ENCODE results near the gene ITPKC. TPM values are rescaled to one million over a fixed set of nuclear protein-coding genes. Genes with fewer than 3 reads are reported as not detected.

The ITPKC gene
- total RNA-seq, 6 experiments from 2014 or later, result 9.2 to 14.9 (median 10.5) TPM

Other genes with a start within 250 kb of the ITPKC start
- gene SHKBP1, start 140.2 kb upstream of the ITPKC start, total RNA-seq (2021; fragmentation: NEBNext Ultra II Directional; extraction: Animal tissue kit (Norgen Biotek cat#: 25700)), result 10 to 100 TPM; 58.5 to 95.2 (median 83.0) TPM
- gene LTBP4, start 115.7 kb upstream of the ITPKC start, total RNA-seq (2021; fragmentation: NEBNext Ultra II Directional; extraction: Animal tissue kit (Norgen Biotek cat#: 25700)), result 10 to 100 TPM; 36.6 to 54.9 (median 51.4) TPM
- gene NUMBL, start 26.5 kb upstream of the ITPKC start, total RNA-seq (2021; fragmentation: NEBNext Ultra II Directional; extraction: Animal tissue kit (Norgen Biotek cat#: 25700)), result 10 to 100 TPM; 49.1 to 58.3 (median 53.6) TPM
- 10 to 100 TPM; 19.8 to 28.6 (median 23.6) TPM for gene COQ8B, start 226 bp upstream of the ITPKC start, total RNA-seq (2021; fragmentation: NEBNext Ultra II Directional; extraction: Animal tissue kit (Norgen Biotek cat#: 25700))
- gene ACTMAP, start 33.4 kb downstream of the ITPKC start, total RNA-seq (2021; fragmentation: NEBNext Ultra II Directional; extraction: Animal tissue kit (Norgen Biotek cat#: 25700)), result 1 to 10 TPM; 6.7 to 8.5 (median 7.5) TPM
- 100 to 1,000 TPM in 4 of 6 experiments, 10 to 100 TPM in 2; 87.8 to 120 (median 104) TPM for gene SNRPA, start 34.1 kb downstream of the ITPKC start, total RNA-seq (2021; fragmentation: NEBNext Ultra II Directional; extraction: Animal tissue kit (Norgen Biotek cat#: 25700))
- not detected for gene MIA, start 58.4 kb downstream of the ITPKC start, total RNA-seq (2021; fragmentation: NEBNext Ultra II Directional; extraction: Animal tissue kit (Norgen Biotek cat#: 25700))
- gene RAB4B, start 61.1 kb downstream of the ITPKC start, total RNA-seq (2021; fragmentation: NEBNext Ultra II Directional; extraction: Animal tissue kit (Norgen Biotek cat#: 25700)), result 10 to 100 TPM; 20.4 to 26.4 (median 22.0) TPM
- gene EGLN2, start 82.1 kb downstream of the ITPKC start, total RNA-seq (2021; fragmentation: NEBNext Ultra II Directional; extraction: Animal tissue kit (Norgen Biotek cat#: 25700)), result 10 to 100 TPM; 56.0 to 72.0 (median 60.1) TPM
- gene CYP2A6, start 133.3 kb downstream of the ITPKC start, total RNA-seq (2021; fragmentation: NEBNext Ultra II Directional; extraction: Animal tissue kit (Norgen Biotek cat#: 25700)), result not detected
- gene CYP2A7, start 165.1 kb downstream of the ITPKC start, total RNA-seq (2021; fragmentation: NEBNext Ultra II Directional; extraction: Animal tissue kit (Norgen Biotek cat#: 25700)), result not detected